ENCODE results near the gene MYO18A. TPM values are rescaled to one million over a fixed set of nuclear protein-coding genes. Genes with fewer than 3 reads are reported as not detected.

Gene MYO18A
- total and polyA plus RNA-seq, 2 experiments from 2014 or later, result 33.8 to 35.6 TPM

GRCh38 chr17:29045026-29045425 lies 135.2 kb downstream of the MYO18A start:
- Histone ChIP-seq H3K4me3 (no peak overlapping the region), H4K20me1 (ENCODE audit: insufficient read depth, poor library complexity, severe bottlenecking) (no peaks in the 10 kb centered on the region), H2AFZ (no peak overlapping the region), H3K79me2 (no peaks in the 10 kb centered on the region), H3K9me2 (replicated peaks; ENCODE audit: insufficient read depth) (no peaks in the 10 kb centered on the region), H3K4me1 (ENCODE audit: insufficient read depth) (peaks cover 2% of the 10 kb centered on the region), H3K27ac (no peak overlapping the region), H3K27me3 (peaks cover 7% of the 10 kb centered on the region), H3K9me3 (ENCODE audit: low read depth) (no peaks in the 10 kb centered on the region), H3K4me2 (no peak overlapping the region), H3K36me3 (replicated peaks; ENCODE audit: insufficient read depth, low read depth) (no peaks in the 10 kb centered on the region)
- TF ChIP-seq EZH2 (IDR thresholded peaks at IDR 0.05; ENCODE audit: borderline replicate concordance) (no peak), CTCF (IDR thresholded peaks at IDR 0.05; ENCODE audit: poor library complexity) (no peak), EZH2phosphoT487 (IDR thresholded peaks at IDR 0.05; ENCODE audit: low read depth, severe bottlenecking, unreplicated experiment) (no peak)
- no peak for DNase-seq (ENCODE audit: low spot score)
- 91% methylated on average over 4 of the region's 4 CpGs for WGBS (ENCODE audit: low lambda C conversion rate, missing lambda C conversion rate)

GRCh38 chr17:29043539-29044145 lies 136.6 kb downstream of the MYO18A start:
- WGBS (ENCODE audit: low lambda C conversion rate, missing lambda C conversion rate), result 86% methylated on average over 3 of the region's 3 CpGs
- Histone ChIP-seq H3K9me2 (replicated peaks; ENCODE audit: insufficient read depth) (no peaks in the 10 kb centered on the region), H2AFZ (no peak overlapping the region), H3K79me2 (no peaks in the 10 kb centered on the region), H3K4me1 (ENCODE audit: insufficient read depth) (peaks cover 4% of the 10 kb centered on the region), H3K27ac (no peak overlapping the region), H3K4me2 (no peak overlapping the region), H3K9me3 (ENCODE audit: low read depth) (no peaks in the 10 kb centered on the region), H3K27me3 (peaks cover 6% of the 10 kb centered on the region), H4K20me1 (ENCODE audit: insufficient read depth, poor library complexity, severe bottlenecking) (no peaks in the 10 kb centered on the region), H3K4me3 (no peak overlapping the region), H3K36me3 (replicated peaks; ENCODE audit: insufficient read depth, low read depth) (no peaks in the 10 kb centered on the region)
- TF ChIP-seq EZH2 (IDR thresholded peaks at IDR 0.05; ENCODE audit: borderline replicate concordance) (no peak), CTCF (IDR thresholded peaks at IDR 0.05; ENCODE audit: poor library complexity) (no peak), EZH2phosphoT487 (IDR thresholded peaks at IDR 0.05; ENCODE audit: low read depth, severe bottlenecking, unreplicated experiment) (no peak)
- no peak for DNase-seq (ENCODE audit: low spot score)

GRCh38 chr17:29042679-29043538 lies 137.3 kb downstream of the MYO18A start, which contains the start of gene PIPOX:
TSS of gene PIPOX (plus strand) at chr17:29043141. CDS start at chr17:29043226, 85 bp downstream.
- Histone ChIP-seq H3K36me3 (replicated peaks; ENCODE audit: insufficient read depth, low read depth) (no peaks in the 10 kb centered on the region), H3K9me3 (ENCODE audit: low read depth) (no peaks in the 10 kb centered on the region), H3K4me1 (ENCODE audit: insufficient read depth) (peaks cover 4% of the 10 kb centered on the region), H2AFZ (no peak within 1 kb of the TSS), H3K4me2 (peak within 1 kb of the TSS; percentile 43), H3K79me2 (no peaks in the 10 kb centered on the region), H3K9me2 (replicated peaks; ENCODE audit: insufficient read depth) (no peaks in the 10 kb centered on the region), H3K4me3 (no peak within 1 kb of the TSS), H3K27me3 (peaks cover 14% of the 10 kb centered on the region), H4K20me1 (ENCODE audit: insufficient read depth, poor library complexity, severe bottlenecking) (no peaks in the 10 kb centered on the region), H3K27ac (no peak within 1 kb of the TSS)
- TF ChIP-seq EZH2 (IDR thresholded peaks at IDR 0.05; ENCODE audit: borderline replicate concordance) (no peak), EZH2phosphoT487 (IDR thresholded peaks at IDR 0.05; ENCODE audit: low read depth, severe bottlenecking, unreplicated experiment) (no peak), CTCF (IDR thresholded peaks at IDR 0.05; ENCODE audit: poor library complexity) (no peak)
- DNase-seq (ENCODE audit: low spot score), result peak; percentile 63
- WGBS (ENCODE audit: low lambda C conversion rate, missing lambda C conversion rate), result 48% methylated on average over 13 of the region's 13 CpGs
